A673 (cell line): ENCODE measurements around the gene APEX2. TPM values are rescaled to one million over a fixed set of nuclear protein-coding genes. Genes with fewer than 3 reads are reported as not detected.

ENCODE experiments used
- BruUV-seq: library from RNA; stranded (reverse); fragments of 400-500 nt; replicated peaks from 2 replicates; lab custom pipeline; 2021; lab: Mats Ljungman, UMichigan
- CTCF ChIA-PET: fragments of 300-600 bp; sonication (Branson Sonifier 250); formaldehyde crosslinking; loops from one replicate; lab custom pipeline; 2022; ENCODE audit warnings: antibody characterized with exemption; lab: Charles Lee
- POLR2A ChIA-PET: fragments of 300-600 bp; sonication (Branson Sonifier 250); formaldehyde crosslinking; loops from one replicate; lab custom pipeline; 2022; ENCODE audit warnings: antibody characterized with exemption; ENCODE audit not compliant: low non-redundant PET; lab: Charles Lee
- DNase-seq: peaks from one replicate; pipeline ENCODE4 v3.0.0-alpha.2; 2015; ENCODE audit warnings: low spot score
- H3K27ac ChIP-seq: fragments of 200-600 bp; sonication (generic); 2 replicates; pipeline ENCODE4 v1.5.1; 2016; ENCODE audit warnings: mixed run types, low read depth, mild to moderate bottlenecking, mixed read lengths, antibody characterized with exemption, low read length; ENCODE audit not compliant: poor library complexity, severe bottlenecking
- H3K27me3 ChIP-seq: fragments of 200-600 bp; sonication (generic); replicated peaks from 2 replicates; pipeline ENCODE4 v1.6.1; 2017; ENCODE audit warnings: mixed run types, low read depth, mild to moderate bottlenecking, mixed read lengths, antibody characterized with exemption, low read length; ENCODE audit not compliant: insufficient read depth, poor library complexity
- H3K36me3 ChIP-seq: fragments of 200-600 bp; sonication (generic); 2 replicates; pipeline ENCODE4 v1.6.1; 2016; ENCODE audit warnings: mixed run types, mild to moderate bottlenecking, mixed read lengths, antibody characterized with exemption, low read length; ENCODE audit not compliant: insufficient read depth, poor library complexity, severe bottlenecking
- H3K4me1 ChIP-seq: fragments of 200-600 bp; sonication (generic); 2 replicates; pipeline ENCODE4 v1.6.1; 2017; ENCODE audit warnings: mixed run types, mild to moderate bottlenecking, mixed read lengths, antibody characterized with exemption, low read length; ENCODE audit not compliant: insufficient read depth, poor library complexity, severe bottlenecking
- H3K4me3 ChIP-seq: fragments of 200-600 bp; sonication (generic); 2 replicates; pipeline ENCODE4 v1.5.1; 2016; ENCODE audit warnings: low read depth, mixed run types, mild to moderate bottlenecking, mixed read lengths, low read length; ENCODE audit not compliant: poor library complexity, severe bottlenecking
- H3K9me3 ChIP-seq: fragments of 200-600 bp; sonication (generic); 2 replicates; pipeline ENCODE4 v1.6.1; 2016; ENCODE audit warnings: mixed run types, low read depth, mild to moderate bottlenecking, mixed read lengths, antibody characterized with exemption, low read length; ENCODE audit not compliant: poor library complexity, severe bottlenecking
- EZH2 ChIP-seq: fragments of 200-600 bp; sonication (generic); IDR thresholded peaks from 2 replicates; pipeline ENCODE4 v1.6.1; 2017; ENCODE audit warnings: borderline replicate concordance, low read depth, mild to moderate bottlenecking, mixed read lengths, antibody characterized with exemption, low read length; ENCODE audit not compliant: poor library complexity, severe bottlenecking
- intact Hi-C: fragments of 100-400 bp; cut with micrococcal nuclease; formaldehyde crosslinking; loops from one replicate; pipeline ENCODE4 v1.10.0; 2022; ENCODE audit not compliant: unreplicated experiment
- total RNA-seq: library from RNA; stranded (reverse); gene quantifications from 2 replicates; pipeline ENCODE4 v1.2.3, GENCODE V29; 2021
- TF ChIP-seq, protein P1 (sequence below): fragments of 300-800, 200-600 bp; sonication (generic); conservative IDR thresholded peaks from 2 replicates; pipeline ENCODE4 v1.5.1; 2017; ENCODE audit warnings: low read depth, mild to moderate bottlenecking, antibody characterized with exemption, low read length, moderate library complexity, mixed read lengths

Gene APEX2
- total RNA-seq, 1 experiment from 2014 or later = 27.5 TPM

DNA sequence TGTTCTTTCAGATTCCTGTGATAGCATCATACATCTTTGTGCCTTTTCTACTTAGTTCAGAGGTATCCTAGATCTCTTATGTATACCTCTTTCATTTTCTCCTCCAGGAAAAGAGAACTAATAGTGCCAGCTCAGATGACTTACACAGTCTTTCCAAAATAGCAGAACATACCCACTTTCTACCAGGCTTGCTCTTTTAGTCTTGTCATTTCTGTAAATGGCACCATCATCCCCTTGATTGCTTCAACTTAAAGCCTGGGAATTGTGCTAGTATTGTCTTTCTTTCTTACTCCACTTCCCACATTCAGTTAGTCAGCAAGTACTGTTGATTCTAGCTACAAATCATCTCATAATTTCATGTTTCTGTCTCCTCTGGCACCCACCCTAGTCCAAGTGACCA lies 5.1 kb downstream of the APEX2 start:
- Histone ChIP-seq H3K36me3 (peaks cover 8% of the 10 kb centered on the region), H3K9me3 (no peaks in the 10 kb centered on the region), H3K27ac (no peak overlapping the region), H3K4me3 (no peak overlapping the region), H3K4me1 (no peaks in the 10 kb centered on the region), H3K27me3 (no peaks in the 10 kb centered on the region)
- intact Hi-C loops = no loop called here
- no peak for DNase-seq
- BruUV-seq = no TSS peak
- CTCF ChIA-PET = no interaction called here
- TF ChIP-seq, protein P1, sequence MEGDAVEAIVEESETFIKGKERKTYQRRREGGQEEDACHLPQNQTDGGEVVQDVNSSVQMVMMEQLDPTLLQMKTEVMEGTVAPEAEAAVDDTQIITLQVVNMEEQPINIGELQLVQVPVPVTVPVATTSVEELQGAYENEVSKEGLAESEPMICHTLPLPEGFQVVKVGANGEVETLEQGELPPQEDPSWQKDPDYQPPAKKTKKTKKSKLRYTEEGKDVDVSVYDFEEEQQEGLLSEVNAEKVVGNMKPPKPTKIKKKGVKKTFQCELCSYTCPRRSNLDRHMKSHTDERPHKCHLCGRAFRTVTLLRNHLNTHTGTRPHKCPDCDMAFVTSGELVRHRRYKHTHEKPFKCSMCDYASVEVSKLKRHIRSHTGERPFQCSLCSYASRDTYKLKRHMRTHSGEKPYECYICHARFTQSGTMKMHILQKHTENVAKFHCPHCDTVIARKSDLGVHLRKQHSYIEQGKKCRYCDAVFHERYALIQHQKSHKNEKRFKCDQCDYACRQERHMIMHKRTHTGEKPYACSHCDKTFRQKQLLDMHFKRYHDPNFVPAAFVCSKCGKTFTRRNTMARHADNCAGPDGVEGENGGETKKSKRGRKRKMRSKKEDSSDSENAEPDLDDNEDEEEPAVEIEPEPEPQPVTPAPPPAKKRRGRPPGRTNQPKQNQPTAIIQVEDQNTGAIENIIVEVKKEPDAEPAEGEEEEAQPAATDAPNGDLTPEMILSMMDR = no peak
- TF ChIP-seq EZH2 = no peak
- POLR2A ChIA-PET = no interaction called here

DNA sequence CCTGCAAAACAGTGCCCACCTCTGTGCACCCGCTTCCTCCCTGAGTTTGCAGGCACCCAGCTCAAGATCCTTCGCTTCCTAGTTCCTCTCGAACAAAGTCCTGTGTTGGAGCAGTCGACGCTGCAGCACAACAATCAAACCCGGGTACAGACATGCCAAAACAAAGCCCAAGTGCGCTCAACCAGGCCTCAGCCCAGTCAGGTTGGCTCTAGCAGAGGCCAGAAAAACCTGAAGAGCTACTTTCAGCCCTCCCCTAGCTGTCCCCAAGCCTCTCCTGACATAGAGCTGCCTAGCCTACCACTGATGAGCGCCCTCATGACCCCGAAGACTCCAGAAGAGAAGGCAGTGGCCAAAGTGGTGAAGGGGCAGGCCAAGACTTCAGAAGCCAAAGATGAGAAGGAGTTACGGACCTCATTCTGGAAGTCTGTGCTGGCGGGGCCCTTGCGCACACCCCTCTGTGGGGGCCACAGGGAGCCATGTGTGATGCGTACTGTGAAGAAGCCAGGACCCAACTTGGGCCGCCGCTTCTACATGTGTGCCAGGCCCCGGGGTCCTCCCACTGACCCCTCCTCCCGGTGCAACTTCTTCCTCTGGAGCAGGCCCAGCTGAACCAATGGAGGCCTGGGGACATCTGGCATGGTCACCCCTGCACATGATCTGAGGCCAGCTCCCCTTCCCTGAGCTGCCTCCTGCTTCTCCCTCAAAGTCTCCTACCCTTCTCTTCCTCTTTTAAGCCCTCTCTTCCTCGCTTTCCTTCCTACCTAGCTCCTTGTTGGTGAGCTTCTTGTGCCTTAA lies 6.9 kb downstream of the APEX2 start:
- Histone ChIP-seq H3K27me3 (no peaks in the 10 kb centered on the region), H3K4me1 (no peaks in the 10 kb centered on the region), H3K36me3 (peaks cover 8% of the 10 kb centered on the region), H3K9me3 (no peaks in the 10 kb centered on the region), H3K27ac (no peak overlapping the region), H3K4me3 (no peak overlapping the region)
- intact Hi-C loops = no loop called here
- ChIA-PET POLR2A (no interaction called here), CTCF (no interaction called here)
- no TSS peak for BruUV-seq
- TF ChIP-seq, protein P1 = no peak
- no peak for TF ChIP-seq EZH2
- no peak for DNase-seq

DNA sequence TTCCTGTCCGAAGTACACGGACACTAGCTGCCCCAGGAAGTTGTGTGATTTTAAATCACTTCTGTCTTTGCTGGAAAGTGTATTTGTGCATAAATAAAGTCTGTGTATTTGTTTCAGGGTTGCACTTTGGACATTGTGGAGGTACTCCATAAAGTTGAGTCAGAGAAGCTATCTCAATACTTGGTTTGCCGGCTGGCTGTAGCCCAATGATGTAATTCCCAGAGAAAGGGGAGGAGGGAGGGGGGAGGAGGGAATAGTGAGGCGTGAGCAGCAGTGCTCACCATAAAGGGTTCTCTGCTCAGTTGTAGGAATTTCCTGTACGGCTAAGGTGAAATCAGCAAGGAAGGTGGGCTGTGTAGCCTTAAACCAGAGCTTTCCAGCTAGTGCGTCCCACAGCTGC lies 7.5 kb downstream of the APEX2 start:
- no peaks in the 10 kb centered on the region for H3K27me3 ChIP-seq
- H3K27ac ChIP-seq = no peak overlapping the region
- H3K9me3 ChIP-seq = no peaks in the 10 kb centered on the region
- TF ChIP-seq EZH2 = no peak
- TF ChIP-seq, protein P1 = no peak
- no peak overlapping the region for H3K4me3 ChIP-seq
- H3K36me3 ChIP-seq = peaks cover 8% of the 10 kb centered on the region
- ChIA-PET POLR2A (no interaction called here), CTCF (no interaction called here)
- no peak for DNase-seq
- BruUV-seq = no TSS peak
- intact Hi-C loops = no loop called here
- H3K4me1 ChIP-seq = no peaks in the 10 kb centered on the region
